SK-N-DZ (cell line): ENCODE data around the gene RAB4B. TPM values are rescaled to one million over a fixed set of nuclear protein-coding genes. Genes with fewer than 3 reads are reported as not detected.
A peak's percentile ranks its signal among the peaks of the same experiment; 100 is the strongest.
"Not testable (repeated sequence)": the region's sequence is repeated elsewhere in the genome, so short reads cannot be mapped to it uniquely, and the experiment has no call there.

Experiments used
- DNase-seq: peaks from one replicate; pipeline ENCODE4 v3.0.0-alpha.2; 2015; ENCODE audit warnings: low spot score
- polyA plus RNA-seq, 2 experiments: library from polyadenylated mRNA; depleted of rRNA; stranded (reverse); fragments of >200 nt; gene quantifications; 2 replicates each; pipeline ENCODE4 v1.2.3, GENCODE V29; 2014

The RAB4B gene, protein sequence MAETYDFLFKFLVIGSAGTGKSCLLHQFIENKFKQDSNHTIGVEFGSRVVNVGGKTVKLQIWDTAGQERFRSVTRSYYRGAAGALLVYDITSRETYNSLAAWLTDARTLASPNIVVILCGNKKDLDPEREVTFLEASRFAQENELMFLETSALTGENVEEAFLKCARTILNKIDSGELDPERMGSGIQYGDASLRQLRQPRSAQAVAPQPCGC
- 12.7 and 14.5 TPM in 2 replicates for polyA plus RNA-seq (2014; cell fraction: cytosol; rRNA removed)
- polyA plus RNA-seq (2014; cell fraction: nucleus; rRNA removed) = 11.5 and 12.8 TPM in 2 replicates

DNA sequence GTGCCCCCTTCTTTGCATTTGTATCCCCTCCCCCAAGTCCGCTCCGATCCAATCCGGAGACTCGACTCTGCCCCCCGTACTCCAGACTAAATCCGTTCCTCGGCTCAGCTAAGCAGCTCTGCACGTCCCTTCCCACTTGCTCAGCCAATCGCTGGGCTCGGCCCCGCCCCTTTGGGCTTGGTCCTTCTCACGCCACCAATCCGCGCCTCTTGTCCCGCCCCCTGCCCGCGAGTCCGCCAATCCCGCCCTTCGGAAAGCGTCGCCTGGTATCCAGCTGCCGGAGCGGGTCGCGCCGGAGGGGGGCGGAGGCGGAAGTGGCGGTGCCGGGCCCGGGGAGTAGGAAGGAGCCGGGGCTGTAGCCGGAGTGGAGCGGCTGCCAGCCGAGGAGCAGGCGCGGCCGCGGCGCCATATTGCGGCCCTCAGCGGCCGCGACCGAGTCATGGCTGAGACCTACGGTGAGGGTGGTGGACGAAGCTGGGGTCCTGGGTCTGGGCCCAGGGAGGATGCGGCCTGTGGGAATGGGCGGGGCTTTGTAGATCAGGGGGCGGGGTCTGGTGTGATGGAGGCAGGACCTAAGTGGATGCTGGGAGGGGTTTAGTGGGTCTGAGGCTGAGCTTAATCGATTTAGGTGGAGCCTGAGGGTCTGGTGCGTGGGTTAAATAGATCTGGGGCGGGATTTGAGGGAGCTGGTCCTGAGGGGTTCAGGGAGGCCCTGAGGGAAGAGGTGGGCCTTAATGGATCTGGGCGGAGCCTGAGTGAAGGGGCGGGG lies at the start of gene RAB4B:
RAB4B (plus strand) TSS at position 311 of the 769 bp plus-strand sequence; CDS start at position 440, 129 bp downstream.
- DNase-seq = peak; percentile 99

DNA sequence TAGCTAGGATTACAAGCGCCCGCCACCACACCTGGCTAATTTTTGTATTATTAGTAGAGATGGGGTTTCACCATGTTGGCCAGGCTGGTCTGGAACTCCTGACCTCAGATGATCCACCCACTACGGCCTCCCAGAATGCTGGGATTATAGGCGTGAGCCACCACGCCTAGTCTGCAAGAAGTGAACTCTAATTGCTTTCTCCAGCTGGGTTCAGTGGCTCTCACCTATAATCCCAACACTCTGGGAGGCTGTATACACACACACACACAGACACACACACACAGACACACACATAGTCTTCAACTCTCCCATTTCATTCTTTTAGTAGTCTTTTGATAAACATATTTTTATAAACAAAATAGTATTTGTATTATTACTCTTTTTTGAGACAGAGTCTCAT lies 48.0 kb upstream of the RAB4B start:
- DNase-seq = not testable (repeated sequence)

GRCh38 chr19:40732304-40732703 lies 45.7 kb upstream of the RAB4B start:
- not testable (repeated sequence) for DNase-seq

DNA sequence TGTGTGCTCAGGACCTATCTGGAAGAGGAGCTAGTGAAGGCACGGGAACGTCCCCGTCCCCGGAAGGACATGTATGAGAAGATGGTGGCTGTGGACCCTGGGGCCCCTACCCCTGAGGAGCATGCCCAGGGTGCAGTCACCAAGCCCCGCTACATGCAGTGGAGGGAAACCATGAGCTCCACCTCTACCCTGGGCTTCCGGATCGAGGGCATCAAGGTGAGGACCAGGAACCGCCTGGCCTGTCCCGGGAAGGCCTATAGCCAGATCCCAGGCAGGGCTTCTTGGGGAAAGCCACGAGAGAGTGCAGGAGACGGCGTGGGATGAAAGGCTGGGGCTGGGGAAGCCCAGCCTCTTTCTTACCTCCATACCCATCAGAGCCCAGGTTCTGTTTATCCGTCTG lies 44.9 kb upstream of the RAB4B start:
- DNase-seq = no peak

DNA sequence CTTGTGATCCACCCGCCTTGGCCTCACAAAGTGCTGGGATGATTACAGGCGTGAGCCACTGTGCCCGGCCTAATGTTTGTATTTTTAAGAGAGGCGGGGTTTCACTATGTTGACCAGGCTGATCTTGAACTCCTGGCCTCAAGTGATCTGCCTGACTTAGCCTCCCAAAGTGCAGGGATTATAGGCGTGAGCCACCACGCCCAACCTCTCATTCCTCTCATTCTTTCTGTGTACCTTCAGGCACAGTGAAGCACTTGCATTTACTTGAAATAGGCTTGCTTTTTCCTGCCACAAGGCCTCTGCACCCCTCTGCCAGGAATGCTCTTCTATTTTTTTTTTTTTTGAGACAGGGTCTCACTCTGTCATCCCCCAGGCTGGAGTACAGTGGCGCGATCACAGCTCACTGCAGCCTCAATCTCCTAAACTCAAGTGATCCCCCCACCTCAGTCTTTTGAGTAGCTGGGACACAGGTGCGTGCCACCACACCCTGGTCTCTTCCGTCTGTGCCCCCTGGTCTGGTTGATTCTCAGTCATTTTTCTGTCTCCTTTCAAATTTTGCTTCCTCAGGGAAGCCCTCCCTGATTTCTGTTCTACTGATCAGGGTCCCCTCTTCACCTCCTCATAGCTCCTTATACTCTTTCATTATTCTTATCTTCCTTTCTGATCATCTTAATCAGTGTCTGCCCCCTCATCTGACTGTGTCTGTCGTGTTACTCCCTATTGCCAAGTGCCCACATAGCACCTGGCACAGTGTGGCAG lies 42.9 kb upstream of the RAB4B start:
- no peak for DNase-seq

DNA sequence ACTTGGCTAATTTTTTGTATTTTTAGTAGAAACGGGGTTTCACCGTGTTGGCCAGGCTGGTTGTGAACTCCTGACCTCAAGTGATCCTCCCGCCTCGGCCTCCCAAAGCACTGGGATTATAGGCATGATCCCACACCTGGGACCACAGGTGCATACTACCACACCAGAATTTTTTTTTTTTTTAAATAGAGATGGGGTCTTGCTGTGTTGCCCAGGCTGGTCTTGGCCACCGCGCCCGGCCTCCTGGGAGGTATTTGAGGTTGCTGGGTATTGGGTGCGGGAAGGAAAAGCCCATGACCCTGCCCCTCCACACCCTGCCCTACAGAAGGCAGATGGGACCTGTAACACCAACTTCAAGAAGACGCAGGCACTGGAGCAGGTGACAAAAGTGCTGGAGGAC lies 41.4 kb upstream of the RAB4B start:
- no peak for DNase-seq

DNA sequence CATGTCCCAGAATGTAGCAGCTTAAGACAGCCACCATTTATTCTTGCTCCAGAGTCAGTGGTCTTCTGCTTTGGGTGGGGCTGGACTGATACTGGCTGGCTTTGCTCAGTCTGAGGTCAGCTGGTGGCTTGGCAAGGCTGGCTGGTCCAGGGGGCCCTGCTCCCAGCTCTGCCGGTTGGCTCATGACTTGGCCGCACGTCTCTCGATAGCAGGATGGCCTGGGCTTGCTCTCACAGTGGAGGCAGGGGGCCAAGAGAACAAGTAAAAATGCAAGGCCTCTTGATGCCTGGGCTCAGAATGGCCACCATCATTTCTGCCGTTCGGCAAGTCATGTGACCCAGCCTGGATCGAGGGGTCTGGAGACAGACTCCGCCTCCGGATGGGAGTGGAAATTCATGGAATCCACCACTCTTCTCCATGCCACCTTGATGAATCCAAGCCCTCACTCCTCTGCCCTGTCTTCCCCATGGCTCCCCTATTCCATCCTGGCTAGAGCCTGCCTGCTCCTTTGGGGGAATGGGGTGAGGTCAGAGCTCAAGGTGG lies 40.9 kb upstream of the RAB4B start:
- no peak for DNase-seq

GRCh38 chr19:40739030-40739839 lies 38.8 kb upstream of the RAB4B start:
- no peak for DNase-seq

DNA sequence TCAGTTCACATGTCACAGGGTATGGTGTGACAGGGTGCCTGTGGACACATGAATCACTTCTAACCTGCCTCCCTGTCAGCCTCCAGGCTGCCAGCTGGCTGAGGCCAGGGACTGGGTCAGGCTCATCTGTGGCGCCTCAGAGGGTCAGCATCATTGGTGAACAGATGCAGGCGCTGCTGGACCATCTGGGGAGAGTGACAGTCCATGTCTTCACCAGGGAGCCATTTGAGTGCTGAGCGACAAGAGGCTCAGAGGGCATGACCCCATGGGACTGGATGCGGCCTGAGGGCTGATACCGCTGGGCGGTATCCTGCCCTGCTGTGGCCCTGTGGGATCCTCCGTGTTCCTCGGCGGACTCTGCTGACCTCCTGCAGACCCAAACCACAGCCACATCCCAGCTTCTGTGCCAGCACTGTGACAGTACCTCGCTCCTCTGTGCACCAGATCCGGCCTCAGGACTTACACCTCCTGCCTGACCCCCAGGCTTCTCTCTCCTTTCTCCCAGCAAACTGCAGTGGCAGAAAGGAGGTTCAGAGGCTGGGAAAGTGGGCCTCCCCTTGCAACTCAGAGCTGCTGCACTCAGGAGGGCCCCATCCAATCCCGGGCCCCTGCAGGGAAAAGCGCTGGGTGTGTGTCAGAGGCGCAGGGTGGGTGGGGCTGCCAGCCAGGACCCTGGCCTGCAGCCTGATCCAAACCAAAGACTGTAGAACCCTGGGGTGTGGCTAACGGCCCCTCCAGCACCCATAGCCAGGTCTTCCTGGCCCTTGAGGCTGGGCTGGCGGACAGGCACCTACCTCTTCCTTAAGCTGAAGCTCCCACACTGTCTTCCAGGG lies 38.0 kb upstream of the RAB4B start:
- no peak for DNase-seq

- no peak for DNase-seq
Observed at GRCh38 chr19:40740747-40741146, 37.3 kb upstream of the RAB4B start.

GRCh38 chr19:40741527-40742390 lies 36.3 kb upstream of the RAB4B start:
- DNase-seq = no peak

GRCh38 chr19:40742477-40742876 lies 35.6 kb upstream of the RAB4B start:
- DNase-seq = no peak

DNA sequence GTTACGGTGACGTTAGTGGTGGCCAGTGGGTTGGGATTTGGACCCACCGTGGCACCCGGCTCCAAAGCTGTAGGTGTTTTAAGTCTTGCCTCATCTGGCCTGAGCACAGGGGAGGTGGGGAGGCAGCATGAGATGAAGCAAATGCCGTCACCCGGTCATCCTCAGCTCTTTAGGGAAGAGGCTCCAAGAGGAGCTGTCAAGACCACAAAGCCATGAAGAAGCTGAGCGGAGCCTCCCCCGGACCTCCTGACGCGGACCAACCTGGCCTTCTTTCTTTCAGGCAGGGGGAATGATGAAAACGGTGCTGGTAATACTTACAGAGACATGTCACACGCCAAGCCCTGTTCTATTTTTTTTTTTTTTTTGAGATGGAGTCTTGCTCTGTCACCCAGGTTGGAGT lies 35.2 kb upstream of the RAB4B start:
- DNase-seq = no peak

DNA sequence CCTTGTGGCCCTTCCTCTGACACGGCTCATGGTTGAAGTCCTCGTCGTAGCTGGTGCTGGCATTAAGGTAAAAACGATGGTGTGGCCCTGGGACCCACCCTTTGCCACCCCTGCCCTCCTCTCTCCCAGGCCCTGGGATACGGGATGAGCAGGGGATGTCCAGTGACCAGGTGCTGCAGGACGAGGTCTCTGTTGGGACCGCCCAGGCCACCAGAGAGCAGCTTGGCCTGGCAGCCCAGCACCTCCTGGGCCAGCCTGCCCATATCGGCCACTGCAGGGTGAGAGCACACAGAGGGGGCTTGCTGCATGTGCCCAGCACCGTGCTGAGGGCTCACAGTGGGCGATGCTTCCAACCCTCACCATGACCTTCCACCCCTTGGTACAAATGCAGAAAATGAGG lies 34.1 kb upstream of the RAB4B start:
- DNase-seq = no peak

DNA sequence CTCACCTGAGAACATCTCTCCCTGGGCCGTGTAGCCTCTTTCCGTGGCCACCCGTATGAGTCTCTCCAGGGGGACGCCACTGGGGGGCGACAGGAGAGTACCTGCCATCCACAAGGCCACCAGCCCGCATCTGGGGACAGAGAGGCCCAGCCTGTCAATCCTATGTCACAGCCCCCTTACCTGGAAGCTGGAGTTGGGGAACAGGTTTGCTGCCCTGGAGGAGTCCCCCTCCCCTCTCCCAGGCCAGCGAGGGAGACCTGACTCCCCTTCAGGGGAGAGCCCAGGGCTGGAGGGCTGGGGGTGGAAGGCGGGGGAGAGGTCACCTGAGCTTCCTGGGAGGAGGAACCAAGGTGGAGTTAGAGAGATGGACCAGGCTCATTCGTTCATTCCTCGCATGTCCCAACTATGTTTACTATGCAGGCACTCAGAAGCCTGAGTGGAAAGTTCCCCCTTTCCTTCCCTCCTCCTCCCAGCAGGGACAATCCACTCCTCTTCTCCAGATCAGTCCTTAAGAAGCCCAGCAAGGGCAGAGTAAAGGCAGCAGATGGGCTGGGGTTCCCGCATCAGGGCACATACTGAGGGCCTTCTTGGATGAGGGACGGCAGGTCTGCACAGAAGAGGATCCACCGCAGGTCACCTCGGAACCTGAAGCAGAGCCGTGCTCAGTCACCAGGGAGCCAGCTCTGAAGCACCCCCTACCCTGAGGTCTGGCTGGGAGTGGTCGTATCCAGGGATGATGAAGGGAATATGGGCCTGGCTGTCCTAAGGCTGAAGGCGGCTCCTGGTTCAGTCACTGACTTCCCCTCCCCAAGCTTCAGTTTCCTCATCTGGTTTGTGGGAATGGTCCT lies 33.3 kb upstream of the RAB4B start:
- DNase-seq = no peak

DNA sequence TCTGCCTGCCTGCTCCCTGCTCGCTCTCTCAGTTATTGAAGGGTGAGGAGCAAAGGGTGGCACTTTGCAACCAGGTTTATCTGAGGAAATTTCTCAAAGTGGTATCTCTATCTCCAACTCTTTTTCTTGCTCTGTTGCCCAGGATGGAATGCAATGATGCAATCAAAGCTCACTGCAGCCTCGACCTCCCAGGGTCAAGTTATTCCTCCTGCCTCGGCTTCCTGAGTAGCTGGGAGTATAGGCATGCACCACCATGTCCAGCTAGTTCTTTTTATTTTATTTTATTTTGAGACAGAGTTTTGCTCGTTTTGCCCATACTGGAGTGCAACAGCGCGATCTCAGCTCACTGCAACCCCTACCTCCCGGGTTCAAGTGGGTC lies 32.7 kb upstream of the RAB4B start:
- no peak for DNase-seq

DNA sequence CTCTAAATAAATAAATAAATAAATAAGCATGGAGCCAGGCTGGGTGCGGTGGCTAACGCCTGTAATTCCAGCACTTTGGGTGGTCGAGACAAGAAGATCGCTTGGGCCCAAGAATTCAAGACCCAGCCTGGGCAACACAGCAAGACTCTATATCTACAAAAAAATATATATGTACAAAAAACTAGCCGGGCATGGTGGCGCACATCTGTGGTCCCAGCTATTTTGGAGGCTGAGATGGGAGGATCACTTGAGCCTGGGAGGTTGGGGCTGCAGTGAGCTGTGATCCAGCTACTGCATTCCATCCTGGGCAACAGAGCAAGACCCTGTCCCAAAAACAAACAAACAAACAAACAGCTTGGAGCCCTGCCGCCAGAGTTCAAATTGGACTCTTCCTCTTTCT lies 30.5 kb upstream of the RAB4B start:
- DNase-seq = no peak
